Immature natural killer cell (primary cell): ENCODE measurements around the gene LARP4. TPM values are rescaled to one million over a fixed set of nuclear protein-coding genes. Genes with fewer than 3 reads are reported as not detected.
A peak's percentile ranks its signal among the peaks of the same experiment; 100 is the strongest.
"Not testable (repeated sequence)": the region's sequence is repeated elsewhere in the genome, so short reads cannot be mapped to it uniquely, and the experiment has no call there.

Experiments used
- DNase-seq, 3 donors: peaks; one replicate each; pipeline ENCODE4 v3.0.0; 2022; ENCODE audit warnings: mixed read lengths in 1 of 3
- H3K27ac Mint-ChIP-seq, 6 donors: one replicate each; pipeline ENCODE4 v1.8.0; 2020; ENCODE audit warnings: mixed read lengths in 6 of 6, mild to moderate bottlenecking in 5 of 6, inconsistent platforms in 4 of 6, moderate library complexity in 3 of 6
- H3K27me3 Mint-ChIP-seq, 3 donors: one replicate each; pipeline ENCODE4 v1.8.0; 2020 to 2021; ENCODE audit warnings: low read depth in 3 of 3, mild to moderate bottlenecking in 3 of 3, mixed read lengths in 3 of 3, moderate library complexity in 3 of 3, inconsistent platforms in 1 of 3
- H3K36me3 Mint-ChIP-seq, 3 donors: one replicate each; pipeline ENCODE4 v1.8.0; 2020; ENCODE audit warnings: mixed read lengths in 3 of 3, inconsistent platforms in 2 of 3, mild to moderate bottlenecking in 2 of 3
- H3K4me1 Mint-ChIP-seq, 2 donors: one replicate each; pipeline ENCODE4 v1.8.0; 2020; ENCODE audit warnings: inconsistent platforms in 2 of 2, mild to moderate bottlenecking in 2 of 2, mixed read lengths in 2 of 2, moderate library complexity in 1 of 2
- H3K4me3 Mint-ChIP-seq, 5 donors: one replicate each; pipeline ENCODE4 v1.8.0; 2020; ENCODE audit warnings: mild to moderate bottlenecking in 5 of 5, mixed read lengths in 5 of 5, inconsistent platforms in 3 of 5, moderate library complexity in 3 of 5
- H3K9me3 Mint-ChIP-seq, 6 donors: one replicate each; pipeline ENCODE4 v1.8.0; 2020; ENCODE audit warnings: mild to moderate bottlenecking in 6 of 6, mixed read lengths in 6 of 6, inconsistent platforms in 4 of 6, moderate library complexity in 3 of 6
- polyA plus RNA-seq, 3 donors: library from polyadenylated mRNA; unstranded; fragments of 300-500 nt; fragmentation: Illumina TruSeq; gene quantifications; one replicate each; pipeline ENCODE4 v1.2.3, GENCODE V29; 2021

LARP4 gene
- polyA plus RNA-seq, 3 donors from 2014 or later, result 11.2 to 18.2 (median 11.2) TPM

GRCh38 chr12:50467439-50467838 lies 66.8 kb downstream of the LARP4 start:
- Mint-ChIP-seq H3K27me3 (no peaks in the 10 kb centered on the region), H3K36me3 (peaks cover 19 to 42% (median 35%) of the 10 kb centered on the region in 3 donors), H3K27ac (peak overlapping the region in 1 of 6 donors; percentile 17), H3K4me1 (no peaks in the 10 kb centered on the region), H3K4me3 (no peak overlapping the region), H3K9me3 (no peaks in the 10 kb centered on the region)
- no peak for DNase-seq

GRCh38 chr12:50477241-50477832 lies 76.7 kb downstream of the LARP4 start:
- no peak for DNase-seq
- H3K27me3 Mint-ChIP-seq, result no peaks in the 10 kb centered on the region
- H3K36me3 Mint-ChIP-seq, result peaks cover 19 to 41% (median 29%) of the 10 kb centered on the region in 3 donors
- no peak overlapping the region for H3K4me3 Mint-ChIP-seq
- H3K27ac Mint-ChIP-seq, result peak overlapping the region in 1 of 6 donors; percentile 2
- H3K9me3 Mint-ChIP-seq, result no peaks in the 10 kb centered on the region
- H3K4me1 Mint-ChIP-seq, result no peaks in the 10 kb centered on the region

DNA sequence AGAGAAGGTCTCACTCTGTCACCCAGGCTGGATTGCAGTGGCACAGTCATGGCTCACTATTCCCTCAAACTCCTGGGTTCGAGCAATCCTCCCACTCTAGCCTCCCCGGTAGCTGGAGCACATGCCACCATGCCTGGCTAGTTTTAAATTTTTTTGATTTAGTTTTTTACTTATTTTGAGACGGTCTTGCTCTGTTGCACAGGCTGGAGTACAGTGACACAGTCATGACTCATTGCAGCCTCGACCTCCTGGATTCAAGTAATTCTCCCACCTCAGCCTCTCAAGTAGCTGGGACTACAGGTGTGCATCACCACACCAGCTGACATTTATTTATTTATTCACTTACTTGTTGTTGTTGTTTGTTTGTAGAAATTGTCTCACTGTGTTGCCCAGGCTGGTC lies 81.9 kb downstream of the LARP4 start:
- H3K4me3 Mint-ChIP-seq, result no peak overlapping the region
- no peak for DNase-seq
- no peaks in the 10 kb centered on the region for H3K9me3 Mint-ChIP-seq
- H3K27ac Mint-ChIP-seq, result no peak overlapping the region
- peaks cover 0 to 1% (median 0%) of the 10 kb centered on the region in 3 donors for H3K27me3 Mint-ChIP-seq
- peaks cover 0 to 7% (median 4%) of the 10 kb centered on the region in 3 donors for H3K36me3 Mint-ChIP-seq
- no peaks in the 10 kb centered on the region for H3K4me1 Mint-ChIP-seq

DNA sequence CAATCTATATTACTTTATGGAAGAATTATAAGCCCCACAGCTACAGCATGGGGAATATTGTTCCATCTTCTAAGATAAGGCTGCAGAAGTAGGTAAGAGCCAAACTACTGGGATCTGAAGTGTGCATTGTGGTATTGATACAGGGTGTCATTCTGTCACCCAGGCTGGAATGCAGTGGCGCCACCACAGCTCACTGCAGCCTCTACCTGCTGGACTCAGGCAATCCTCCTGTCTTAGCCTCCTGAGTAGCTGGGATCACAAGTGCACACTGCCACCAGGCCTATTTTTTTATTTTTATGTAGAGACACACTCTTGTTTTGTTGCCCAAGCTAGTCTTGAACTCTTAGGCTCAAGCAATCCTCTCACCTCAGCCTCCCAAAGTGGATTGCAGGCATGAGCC lies 82.8 kb downstream of the LARP4 start:
- peaks cover 0 to 4% (median 4%) of the 10 kb centered on the region in 3 donors for H3K36me3 Mint-ChIP-seq
- no peaks in the 10 kb centered on the region for H3K9me3 Mint-ChIP-seq
- H3K27ac Mint-ChIP-seq, result no peak overlapping the region
- H3K4me3 Mint-ChIP-seq, result no peak overlapping the region
- peaks cover 0 to 3% (median 2%) of the 10 kb centered on the region in 3 donors for H3K27me3 Mint-ChIP-seq
- no peaks in the 10 kb centered on the region for H3K4me1 Mint-ChIP-seq
- DNase-seq, result no peak

GRCh38 chr12:50488801-50489200 lies 88.1 kb downstream of the LARP4 start:
- no peak overlapping the region for H3K27ac Mint-ChIP-seq
- H3K4me1 Mint-ChIP-seq, result no peaks in the 10 kb centered on the region
- peaks cover 0 to 5% (median 3%) of the 10 kb centered on the region in 3 donors for H3K27me3 Mint-ChIP-seq
- no peak for DNase-seq
- peaks cover 0 to 9% (median 8%) of the 10 kb centered on the region in 3 donors for H3K36me3 Mint-ChIP-seq
- H3K4me3 Mint-ChIP-seq, result no peak overlapping the region
- H3K9me3 Mint-ChIP-seq, result peaks cover 10 to 28% (median 23%) of the 10 kb centered on the region in 6 donors

GRCh38 chr12:50498119-50498518 lies 97.4 kb downstream of the LARP4 start:
- peaks cover 5 to 25% (median 23%) of the 10 kb centered on the region in 3 donors for H3K36me3 Mint-ChIP-seq
- H3K9me3 Mint-ChIP-seq, result peaks cover 42 to 64% (median 51%) of the 10 kb centered on the region in 6 donors
- not testable (repeated sequence) for H3K4me1 Mint-ChIP-seq, H3K27ac Mint-ChIP-seq, H3K4me3 Mint-ChIP-seq, DNase-seq, H3K27me3 Mint-ChIP-seq

DNA sequence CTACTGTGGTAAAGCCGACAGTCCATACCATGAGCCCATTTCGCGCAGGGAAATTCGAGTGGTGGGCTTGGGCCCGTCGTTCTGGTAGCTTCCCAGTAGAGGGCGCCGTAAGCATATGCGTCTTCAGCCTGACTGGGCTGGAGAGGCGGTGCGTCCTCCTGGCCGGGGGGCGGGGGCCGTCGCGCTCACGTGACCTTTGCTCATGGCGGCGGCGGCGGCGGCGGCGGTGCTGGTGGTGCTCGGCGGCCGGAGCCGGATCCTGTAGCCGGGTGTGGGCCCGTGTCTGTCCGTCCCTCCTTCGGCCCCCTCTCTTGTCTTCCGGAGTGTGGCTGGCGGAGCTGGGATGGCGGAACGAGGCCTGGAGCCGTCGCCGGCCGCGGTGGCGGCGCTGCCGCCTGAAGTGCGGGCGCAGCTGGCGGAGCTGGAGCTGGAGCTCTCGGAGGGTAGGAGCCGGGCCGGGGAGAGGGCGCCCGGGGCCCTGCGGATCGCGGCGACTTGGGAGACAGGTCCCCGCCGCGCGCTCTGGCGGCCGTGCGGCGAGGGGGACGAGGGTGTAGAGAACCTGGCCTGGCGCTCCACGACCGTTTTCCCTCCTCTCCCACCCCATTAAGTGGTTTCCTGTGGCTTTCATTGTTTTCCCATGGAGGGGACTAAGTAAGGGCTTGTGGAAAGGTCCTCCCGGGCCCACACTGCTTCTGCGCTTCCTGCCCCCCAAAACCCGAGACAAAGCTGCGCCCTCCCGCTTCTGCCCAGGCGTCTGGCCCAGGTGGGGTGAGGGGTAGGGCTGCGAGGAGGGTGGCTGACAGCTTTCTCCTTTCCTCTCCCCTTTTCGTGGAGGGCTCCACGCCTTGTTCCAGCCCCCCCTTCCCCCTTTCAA lies 104.4 kb downstream of the LARP4 start, which contains the start of gene DIP2B:
Gene DIP2B (plus strand): TSS at position 188 of the 877 bp plus-strand sequence. CDS start 156 bp downstream, at position 344.
- H3K9me3 Mint-ChIP-seq, result no peaks in the 10 kb centered on the region
- no peaks in the 10 kb centered on the region for H3K36me3 Mint-ChIP-seq
- H3K4me3 Mint-ChIP-seq, result peak within 1 kb of the TSS; percentile 91 to 96 (median 94)
- DNase-seq, result peak; percentile 93 to 96 (median 94)
- peaks cover 44 to 52% of the 10 kb centered on the region in 2 donors for H3K4me1 Mint-ChIP-seq
- peaks cover 0 to 2% (median 2%) of the 10 kb centered on the region in 3 donors for H3K27me3 Mint-ChIP-seq
- H3K27ac Mint-ChIP-seq, result peak within 1 kb of the TSS; percentile 83 to 94 (median 92)

DNA sequence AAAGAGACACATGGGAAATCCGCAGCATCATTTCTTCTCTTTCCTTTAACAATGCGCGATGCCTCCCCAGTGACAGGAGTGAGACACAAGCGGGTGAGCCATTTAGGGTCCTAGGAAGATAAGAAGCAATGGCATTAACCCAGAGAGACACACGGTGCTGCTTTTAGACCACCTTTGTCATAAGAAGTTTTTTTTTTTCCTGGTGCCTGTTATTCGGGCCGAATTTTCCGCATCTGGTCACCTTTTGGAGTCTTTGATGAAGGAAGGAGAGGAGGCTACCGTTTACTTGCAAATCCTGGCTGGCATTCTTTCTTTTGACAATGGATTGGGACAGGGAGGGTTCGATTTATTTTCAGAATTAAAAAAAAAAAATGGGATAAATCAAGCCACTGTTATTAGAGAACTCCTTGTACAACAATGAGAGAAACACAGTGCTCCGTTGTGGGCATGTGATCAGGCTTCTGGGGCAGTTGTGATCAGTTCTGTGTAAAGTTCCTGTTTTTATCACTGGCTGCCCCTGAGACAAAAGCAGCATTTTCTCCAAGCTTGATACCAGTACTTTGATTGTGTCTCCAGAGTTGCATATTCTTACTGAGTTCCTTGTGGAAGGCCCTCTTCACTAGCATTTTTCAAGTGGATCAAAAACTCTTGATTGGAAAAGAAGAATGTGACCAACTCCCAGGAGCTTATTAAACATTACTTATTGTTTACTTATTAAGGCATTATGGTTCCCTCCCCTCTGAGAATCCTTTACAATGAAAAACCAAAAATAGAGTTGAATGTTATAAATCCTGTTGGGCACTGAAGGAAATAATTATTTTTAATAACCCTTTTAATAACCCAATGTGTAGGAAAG lies 105.2 kb downstream of the LARP4 start:
- Mint-ChIP-seq H3K36me3 (no peaks in the 10 kb centered on the region), H3K27me3 (peaks cover 0 to 2% (median 1%) of the 10 kb centered on the region in 3 donors), H3K4me1 (peaks cover 44 to 52% of the 10 kb centered on the region in 2 donors), H3K4me3 (peak overlapping the region; percentile 91 to 96 (median 94)), H3K27ac (peak overlapping the region; percentile 80 to 94 (median 92)), H3K9me3 (no peaks in the 10 kb centered on the region)
- no peak for DNase-seq

GRCh38 chr12:50506753-50507473 lies 106.2 kb downstream of the LARP4 start:
- Mint-ChIP-seq H3K36me3 (no peaks in the 10 kb centered on the region), H3K9me3 (no peaks in the 10 kb centered on the region), H3K27me3 (peaks cover 0 to 2% (median 0%) of the 10 kb centered on the region in 3 donors), H3K4me3 (peak overlapping the region; percentile 91 to 96 (median 94)), H3K4me1 (peaks cover 44 to 52% of the 10 kb centered on the region in 2 donors), H3K27ac (peak overlapping the region in 3 of 6 donors; percentile 0 to 89 (median 1))
- no peak for DNase-seq

DNA sequence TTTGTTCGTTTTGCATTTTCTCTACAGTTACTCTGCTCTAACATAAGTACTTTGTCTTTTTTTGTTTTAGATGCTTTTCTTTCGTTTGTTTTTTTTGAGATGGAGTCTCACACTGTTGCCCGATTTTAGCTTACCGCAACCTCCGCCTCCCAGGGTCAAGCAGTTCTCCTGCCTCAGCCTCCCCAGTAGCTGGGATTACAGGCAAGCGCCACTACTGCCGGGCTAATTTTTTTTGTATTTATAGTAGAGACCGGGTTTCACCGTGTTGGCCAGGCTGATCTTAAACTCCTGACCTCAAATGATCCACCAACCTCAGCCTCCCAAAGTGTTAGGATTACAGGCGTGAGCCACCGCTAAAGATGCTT lies 106.8 kb downstream of the LARP4 start:
- H3K4me3 Mint-ChIP-seq, result peak overlapping the region in 4 of 5 donors; percentile 3 to 51 (median 42)
- no peak overlapping the region for H3K27ac Mint-ChIP-seq
- H3K36me3 Mint-ChIP-seq, result no peaks in the 10 kb centered on the region
- DNase-seq, result no peak
- H3K4me1 Mint-ChIP-seq, result peaks cover 44 to 52% of the 10 kb centered on the region in 2 donors
- no peaks in the 10 kb centered on the region for H3K9me3 Mint-ChIP-seq
- H3K27me3 Mint-ChIP-seq, result peaks cover 0 to 2% (median 0%) of the 10 kb centered on the region in 3 donors

GRCh38 chr12:50507930-50508329 lies 107.2 kb downstream of the LARP4 start:
- Mint-ChIP-seq H3K4me1 (peaks cover 44 to 52% of the 10 kb centered on the region in 2 donors), H3K27ac (peak overlapping the region in 1 of 6 donors; percentile 24), H3K36me3 (no peaks in the 10 kb centered on the region), H3K27me3 (peaks cover 0 to 2% (median 0%) of the 10 kb centered on the region in 3 donors), H3K9me3 (no peaks in the 10 kb centered on the region), H3K4me3 (peak overlapping the region in 3 of 5 donors; percentile 33 to 51 (median 44))
- no peak for DNase-seq

- no peaks in the 10 kb centered on the region for H3K36me3 Mint-ChIP-seq
- no peaks in the 10 kb centered on the region for H3K9me3 Mint-ChIP-seq
- DNase-seq, result no peak
- H3K4me1 Mint-ChIP-seq, result peaks cover 44 to 52% of the 10 kb centered on the region in 2 donors
- H3K4me3 Mint-ChIP-seq, result no peak overlapping the region
- no peak overlapping the region for H3K27ac Mint-ChIP-seq
- peaks cover 0 to 4% (median 0%) of the 10 kb centered on the region in 3 donors for H3K27me3 Mint-ChIP-seq
Observed at GRCh38 chr12:50508414-50508813, 107.7 kb downstream of the LARP4 start.
